ENCODE data around the gene TMUB1.

- no peak for TF ChIP-seq POLR2A (IDR thresholded peaks at IDR 0.05)
- TF ChIP-seq CTCF (IDR thresholded peaks at IDR 0.05): no peak
These were observed 48.5 kb upstream of the TMUB1 start for GRCh38 chr7:151131592-151132293.
